Adipocyte (in vitro differentiated cells): ENCODE results near the gene AFAP1.

Source experiments
- DNase-seq: peaks from one replicate; pipeline ENCODE4 v3.0.0-alpha.2; 2015; ENCODE audit warnings: low read depth
- H3K27me3 ChIP-seq: replicated peaks from 2 replicates; pipeline ENCODE4 v1.7.0; 2013; ENCODE audit warnings: mild to moderate bottlenecking, low read length, moderate library complexity; ENCODE audit not compliant: control insufficient read depth, insufficient read depth
- H3K36me3 ChIP-seq: 2 replicates; pipeline ENCODE4 v1.7.0; 2013; ENCODE audit warnings: low read length, mild to moderate bottlenecking, moderate library complexity; ENCODE audit not compliant: control insufficient read depth, insufficient read depth, severe bottlenecking
- H3K4me1 ChIP-seq: 2 replicates; pipeline ENCODE4 v1.7.0; 2013; ENCODE audit warnings: mild to moderate bottlenecking, low read length, moderate library complexity; ENCODE audit not compliant: control insufficient read depth, insufficient read depth
- H3K4me3 ChIP-seq: 2 replicates; pipeline ENCODE4 v1.7.0; 2013; ENCODE audit warnings: mild to moderate bottlenecking, low read length, moderate library complexity
- H3K9ac ChIP-seq: 2 replicates; pipeline ENCODE4 v1.7.0; 2013; ENCODE audit warnings: mild to moderate bottlenecking, low read length, moderate library complexity
- H3K9me3 ChIP-seq: 2 replicates; pipeline ENCODE4 v1.7.0; 2013; ENCODE audit warnings: mild to moderate bottlenecking, low read length, moderate library complexity; ENCODE audit not compliant: control insufficient read depth

Gene AFAP1

DNA sequence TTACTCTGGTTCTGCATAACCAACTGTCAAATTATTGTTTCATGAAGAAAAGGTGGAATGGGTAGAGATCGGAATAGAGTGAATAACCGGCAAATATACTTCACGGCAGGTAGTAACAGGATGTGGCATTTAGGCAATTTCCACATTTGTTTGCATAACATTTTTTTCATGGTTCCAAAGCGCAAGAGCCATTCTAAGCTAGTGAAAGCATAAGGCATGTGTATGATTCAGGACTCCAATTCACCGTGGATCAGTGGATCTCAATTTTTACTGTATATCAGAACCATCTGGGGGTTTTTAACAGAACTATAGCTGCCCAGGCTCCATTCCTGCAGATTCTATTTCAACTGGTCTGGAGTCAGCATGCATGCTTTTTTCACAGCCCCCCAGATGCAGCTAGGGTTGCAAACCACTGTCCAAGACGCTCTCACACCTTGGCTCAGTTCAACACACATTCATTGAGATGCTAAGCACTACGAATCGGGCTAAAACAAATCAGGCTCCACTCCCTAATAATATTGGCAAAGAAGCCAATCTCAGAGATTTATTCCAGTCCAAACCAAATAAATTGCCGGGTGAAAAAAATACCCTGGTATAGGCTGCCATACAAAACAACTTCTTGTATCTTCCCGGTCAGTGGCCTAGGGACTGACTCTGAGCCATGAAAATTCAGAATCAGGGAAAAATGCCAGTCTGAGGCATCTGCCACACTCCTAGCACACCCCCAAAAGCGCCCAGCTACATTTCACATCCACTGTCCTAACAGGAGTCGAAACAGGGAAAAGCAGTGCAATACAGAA lies 30.0 kb downstream of the AFAP1 start:
- Histone ChIP-seq H3K27me3 (no peaks in the 10 kb centered on the region), H3K4me1 (peaks cover 77% of the 10 kb centered on the region), H3K9me3 (no peaks in the 10 kb centered on the region), H3K36me3 (no peaks in the 10 kb centered on the region), H3K9ac (peak overlapping the region; percentile 80), H3K4me3 (peak overlapping the region; percentile 73)
- peak; percentile 61 for DNase-seq

DNA sequence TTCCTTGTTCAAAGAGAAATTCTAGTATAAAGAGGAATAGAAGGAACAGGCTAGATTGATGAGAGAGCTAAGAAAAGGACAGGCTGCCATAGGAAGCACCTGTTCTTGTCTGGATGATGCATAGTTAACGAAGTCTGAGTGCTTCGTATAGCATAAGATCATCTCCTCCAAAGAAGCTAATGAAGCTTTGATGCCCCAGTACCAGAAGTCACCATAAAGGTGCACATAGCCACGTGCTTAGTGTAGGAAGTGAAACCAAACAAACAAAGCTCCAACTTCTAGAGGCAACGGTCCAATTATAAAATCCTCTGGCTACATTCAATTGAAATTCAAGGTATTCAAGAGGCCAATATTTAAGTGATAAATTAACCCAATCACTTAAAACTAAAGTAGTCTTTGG lies 31.0 kb downstream of the AFAP1 start:
- H3K4me1 ChIP-seq: peaks cover 87% of the 10 kb centered on the region

DNA sequence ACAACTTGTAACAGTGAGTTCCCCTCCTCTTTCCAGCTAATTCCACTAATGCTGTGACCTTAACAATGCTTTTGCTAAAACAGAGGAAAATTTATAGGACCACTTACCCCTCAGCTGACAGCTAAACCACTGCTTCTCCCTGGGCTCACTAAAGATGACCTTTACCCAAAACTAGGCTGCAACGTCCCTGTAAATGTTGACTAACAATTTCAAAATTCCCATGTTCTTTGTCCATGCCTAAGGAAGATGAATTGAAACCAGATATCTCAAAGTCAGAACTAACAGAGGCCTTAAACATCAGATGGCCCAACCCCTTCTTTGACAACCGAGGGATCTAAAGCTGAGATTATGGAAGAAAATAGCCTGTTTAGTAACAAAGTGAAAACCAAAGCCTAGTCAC lies 32.5 kb downstream of the AFAP1 start:
- Histone ChIP-seq H3K27me3 (no peaks in the 10 kb centered on the region), H3K4me1 (peaks cover 96% of the 10 kb centered on the region), H3K4me3 (peak overlapping the region; percentile 78), H3K9ac (peak overlapping the region; percentile 88), H3K9me3 (no peaks in the 10 kb centered on the region), H3K36me3 (no peaks in the 10 kb centered on the region)
- DNase-seq: peak; percentile 46

More for the DNA sequence above, 31.0 kb downstream of the AFAP1 start:
- no peaks in the 10 kb centered on the region for H3K36me3 ChIP-seq
- no peak overlapping the region for H3K4me3 ChIP-seq
- DNase-seq: no peak
- H3K27me3 ChIP-seq: no peaks in the 10 kb centered on the region
- no peaks in the 10 kb centered on the region for H3K9me3 ChIP-seq
- no peak overlapping the region for H3K9ac ChIP-seq

DNA sequence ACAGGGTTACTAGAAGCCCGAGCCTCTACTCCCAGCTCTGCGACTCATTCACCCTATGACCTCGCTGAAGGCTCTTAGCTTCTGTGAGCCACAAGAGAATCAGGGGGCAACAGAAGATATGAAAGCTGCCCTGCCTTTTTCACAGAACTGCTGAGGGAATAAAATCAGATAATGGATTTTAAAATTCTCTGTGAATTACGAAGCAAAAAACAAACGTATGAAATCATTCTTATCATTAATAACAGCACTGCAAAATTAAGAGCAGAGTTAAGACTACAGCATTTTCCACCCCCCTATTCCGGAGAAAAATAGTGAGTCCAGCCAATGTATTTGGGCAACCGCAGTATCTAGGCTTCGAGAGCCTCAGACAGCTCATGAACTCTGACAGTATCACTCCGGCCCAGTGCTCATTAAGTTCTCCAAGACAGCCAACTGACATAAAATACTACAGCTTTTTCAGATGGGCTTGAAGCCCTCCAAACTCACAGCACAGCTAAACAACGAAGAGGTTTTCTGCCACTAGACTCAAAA lies 33.4 kb downstream of the AFAP1 start:
- Histone ChIP-seq H3K27me3 (no peaks in the 10 kb centered on the region), H3K4me3 (peak overlapping the region; percentile 78), H3K36me3 (no peaks in the 10 kb centered on the region), H3K4me1 (peaks cover 86% of the 10 kb centered on the region), H3K9me3 (no peaks in the 10 kb centered on the region), H3K9ac (peak overlapping the region; percentile 88)
- DNase-seq: no peak

DNA sequence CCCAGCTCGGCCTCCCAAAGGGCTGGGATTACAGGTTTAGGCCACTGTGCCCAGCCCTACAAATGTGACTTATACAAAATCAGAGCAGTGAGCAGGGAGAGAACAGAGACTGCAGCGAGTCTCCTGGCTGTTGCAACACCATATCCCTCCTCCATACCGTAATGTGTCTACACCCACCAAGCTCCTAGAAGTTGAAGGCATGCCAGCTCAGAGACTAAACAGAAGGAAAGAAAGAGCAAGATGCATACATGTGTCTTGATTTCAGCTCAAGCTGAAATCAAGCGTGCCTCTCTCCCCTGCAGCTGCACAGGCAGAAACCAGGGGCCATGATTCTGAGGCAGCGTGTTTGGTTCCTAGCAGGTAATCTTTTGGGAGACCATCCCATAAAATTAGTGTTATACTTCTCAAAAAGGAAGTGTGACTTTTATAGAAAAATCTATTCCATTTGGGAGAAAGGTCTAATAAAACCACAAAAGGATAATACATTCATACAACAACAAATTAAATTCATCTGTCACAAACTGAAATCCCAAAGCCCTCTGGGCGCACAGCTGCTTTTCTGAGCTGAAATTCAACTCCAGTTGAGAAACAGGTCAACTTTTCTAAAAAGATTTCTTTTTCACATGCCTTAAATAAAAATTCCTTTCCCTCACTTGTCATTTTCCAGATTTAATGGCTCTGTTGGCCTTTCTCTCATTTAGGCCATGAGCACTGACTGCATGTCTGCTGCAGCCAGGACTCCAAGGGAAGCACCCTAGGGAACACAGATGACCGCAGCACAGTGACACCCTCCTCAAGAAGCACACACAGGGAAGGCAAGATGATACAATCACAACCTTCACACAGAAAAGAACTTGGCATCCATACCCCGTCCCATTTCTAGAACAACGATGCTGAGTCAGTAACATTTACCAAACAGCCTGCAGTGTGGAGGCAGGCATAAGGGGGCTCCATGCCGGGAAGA lies 34.4 kb downstream of the AFAP1 start:
- Histone ChIP-seq H3K9ac (peak overlapping the region; percentile 88), H3K27me3 (no peaks in the 10 kb centered on the region), H3K9me3 (no peaks in the 10 kb centered on the region), H3K36me3 (no peaks in the 10 kb centered on the region), H3K4me3 (peak overlapping the region; percentile 78), H3K4me1 (peaks cover 82% of the 10 kb centered on the region)
- peak; percentile 94 for DNase-seq

DNA sequence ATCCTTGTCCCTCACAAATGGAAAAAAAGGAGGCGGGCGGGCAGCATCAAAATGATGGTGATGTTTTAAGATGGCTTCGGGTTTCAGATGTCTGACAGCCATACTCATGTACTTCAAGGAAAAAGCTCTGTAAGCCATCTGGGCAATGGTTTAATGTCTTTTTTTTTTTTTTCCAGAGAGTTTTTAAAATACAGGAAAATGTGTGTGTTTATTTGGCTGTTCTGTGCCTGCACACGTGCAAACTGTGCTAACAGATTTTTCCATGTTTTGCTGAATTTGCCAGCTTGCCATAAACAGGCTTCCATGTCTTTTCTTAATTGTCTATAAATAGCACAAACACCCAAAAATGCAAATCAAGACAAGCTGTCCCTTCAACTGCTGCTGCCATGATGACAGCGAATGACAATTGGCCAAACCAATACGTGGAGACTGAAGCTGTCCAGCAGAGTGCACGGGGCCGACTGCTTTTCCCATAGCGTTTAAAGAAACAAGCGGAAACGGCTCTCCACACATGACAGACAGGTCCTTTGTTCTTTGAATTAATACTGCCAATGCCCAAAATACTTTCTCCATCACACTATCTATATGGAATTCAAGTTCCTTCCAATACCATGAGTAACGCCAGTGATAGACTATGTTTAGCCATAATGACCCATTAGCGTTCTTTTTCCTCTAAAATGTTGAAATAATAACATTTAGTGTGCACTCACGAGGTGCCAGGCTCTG lies 35.7 kb downstream of the AFAP1 start:
- peak; percentile 78 for DNase-seq
- Histone ChIP-seq H3K36me3 (no peaks in the 10 kb centered on the region), H3K4me3 (peak overlapping the region; percentile 78), H3K27me3 (no peaks in the 10 kb centered on the region), H3K9ac (peak overlapping the region; percentile 88), H3K9me3 (no peaks in the 10 kb centered on the region), H3K4me1 (peaks cover 80% of the 10 kb centered on the region)

DNA sequence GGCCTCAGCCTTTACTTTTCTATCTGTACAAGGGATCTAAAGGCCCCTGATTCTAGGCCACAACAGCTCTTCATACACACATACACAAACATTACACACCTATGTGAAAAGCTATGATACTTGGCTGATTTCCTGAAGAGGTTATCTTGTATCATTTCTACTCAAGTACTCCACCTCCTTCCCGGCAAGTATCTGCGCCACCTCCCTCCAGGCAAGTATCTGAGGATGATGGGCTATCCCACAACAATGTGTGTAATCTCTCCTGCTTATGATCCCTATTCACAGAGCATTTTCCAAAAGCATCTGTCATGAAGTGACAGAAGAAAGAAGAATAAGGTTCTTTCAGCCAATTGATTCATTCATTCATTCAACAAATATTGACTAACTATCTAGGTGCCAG lies 36.8 kb downstream of the AFAP1 start:
- Histone ChIP-seq H3K4me1 (peaks cover 80% of the 10 kb centered on the region), H3K36me3 (no peaks in the 10 kb centered on the region), H3K9ac (peak overlapping the region; percentile 1), H3K4me3 (no peak overlapping the region), H3K9me3 (no peaks in the 10 kb centered on the region), H3K27me3 (no peaks in the 10 kb centered on the region)
- DNase-seq: no peak

DNA sequence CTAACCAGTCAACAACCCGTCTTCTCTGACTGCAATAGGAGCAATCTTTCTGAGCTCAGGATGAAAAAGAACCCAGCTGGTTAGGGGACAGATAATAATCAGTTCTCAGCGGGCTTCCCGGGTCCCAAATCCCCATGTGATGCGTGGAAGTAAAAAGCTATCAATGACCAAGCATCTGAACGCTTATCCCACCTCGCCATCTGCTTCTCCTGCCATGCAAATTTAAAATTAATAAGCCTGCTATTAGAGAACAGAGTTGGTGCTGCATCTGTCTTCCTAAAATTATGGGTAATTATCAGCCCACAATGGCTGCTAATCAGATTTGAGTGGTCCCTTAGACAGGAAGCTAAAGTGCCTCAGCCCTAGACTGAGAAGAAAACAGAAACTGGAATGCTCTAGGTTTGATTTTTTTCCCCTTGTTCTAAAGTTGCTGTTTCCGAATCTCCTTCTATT lies 37.5 kb downstream of the AFAP1 start:
- H3K4me3 ChIP-seq: no peak overlapping the region
- H3K9me3 ChIP-seq: no peaks in the 10 kb centered on the region
- peaks cover 76% of the 10 kb centered on the region for H3K4me1 ChIP-seq
- no peak overlapping the region for H3K9ac ChIP-seq
- H3K27me3 ChIP-seq: no peaks in the 10 kb centered on the region
- no peaks in the 10 kb centered on the region for H3K36me3 ChIP-seq
- DNase-seq: no peak

DNA sequence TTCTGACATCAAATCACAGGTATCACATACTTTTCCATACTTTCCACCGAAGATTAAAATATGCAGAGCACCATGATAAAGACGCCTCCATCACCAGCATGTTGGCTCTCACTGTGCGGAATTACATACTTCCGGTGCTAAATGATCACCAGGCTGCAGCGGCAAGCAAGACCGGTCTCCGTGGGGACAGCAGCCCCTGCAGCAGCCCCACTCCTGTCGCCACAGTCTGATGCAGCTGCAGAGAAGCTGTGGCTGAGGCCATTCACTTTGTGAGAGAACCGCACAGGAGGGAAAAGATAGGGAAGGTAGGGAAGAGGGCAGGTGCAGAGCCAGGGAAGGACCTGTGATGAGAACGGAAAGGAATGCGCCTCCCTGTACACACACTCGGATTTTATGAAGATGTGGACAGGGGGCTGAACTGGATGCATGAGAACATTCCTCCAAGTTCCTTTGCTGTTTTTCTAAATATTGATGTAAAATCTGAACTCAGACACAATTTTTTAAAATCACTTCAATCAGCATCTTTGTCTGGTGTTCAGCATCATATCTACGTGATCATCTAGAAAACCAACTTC lies 38.3 kb downstream of the AFAP1 start:
- no peaks in the 10 kb centered on the region for H3K27me3 ChIP-seq
- H3K9me3 ChIP-seq: no peaks in the 10 kb centered on the region
- no peak overlapping the region for H3K4me3 ChIP-seq
- H3K4me1 ChIP-seq: peaks cover 68% of the 10 kb centered on the region
- no peak for DNase-seq
- H3K36me3 ChIP-seq: no peaks in the 10 kb centered on the region
- no peak overlapping the region for H3K9ac ChIP-seq

DNA sequence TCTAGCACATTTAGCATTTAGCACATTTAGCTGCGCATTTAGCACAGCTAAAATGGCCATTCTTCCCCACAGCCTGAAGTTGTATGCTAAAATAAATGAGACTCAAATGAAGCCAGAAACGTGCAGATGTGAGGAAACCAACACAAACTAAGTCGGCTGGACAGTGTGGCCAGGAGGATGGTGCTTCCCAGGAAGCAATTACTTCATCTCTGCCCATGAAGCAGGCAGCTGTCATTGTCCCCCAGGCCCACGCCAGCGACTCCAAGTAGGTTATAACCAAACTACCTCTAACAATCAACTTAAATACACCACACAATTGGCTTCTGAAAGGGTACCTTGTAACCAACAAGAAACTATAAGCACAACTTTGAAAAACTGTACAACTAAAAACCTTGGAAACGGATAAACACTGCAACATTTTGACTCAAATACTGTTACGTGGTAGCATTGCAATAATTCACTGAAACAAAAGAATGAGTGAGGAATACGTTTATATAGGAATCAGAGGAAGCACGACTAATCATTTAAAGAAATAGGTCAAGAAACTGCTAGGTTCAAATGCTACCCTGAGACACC lies 39.2 kb downstream of the AFAP1 start:
- Histone ChIP-seq H3K4me3 (no peak overlapping the region), H3K36me3 (no peaks in the 10 kb centered on the region), H3K4me1 (peaks cover 59% of the 10 kb centered on the region), H3K9ac (no peak overlapping the region), H3K27me3 (no peaks in the 10 kb centered on the region), H3K9me3 (no peaks in the 10 kb centered on the region)
- peak; percentile 46 for DNase-seq
